Measurements from ENCODE around the gene TMEM168. TPM values are rescaled to one million over a fixed set of nuclear protein-coding genes. Genes with fewer than 3 reads are reported as not detected.
"Not testable (repeated sequence)": the region's sequence is repeated elsewhere in the genome, so short reads cannot be mapped to it uniquely, and the experiment has no call there.

The TMEM168 gene
- total and polyA plus RNA-seq, 9 donors: 9.3 to 30.1 (median 22.0) TPM

DNA sequence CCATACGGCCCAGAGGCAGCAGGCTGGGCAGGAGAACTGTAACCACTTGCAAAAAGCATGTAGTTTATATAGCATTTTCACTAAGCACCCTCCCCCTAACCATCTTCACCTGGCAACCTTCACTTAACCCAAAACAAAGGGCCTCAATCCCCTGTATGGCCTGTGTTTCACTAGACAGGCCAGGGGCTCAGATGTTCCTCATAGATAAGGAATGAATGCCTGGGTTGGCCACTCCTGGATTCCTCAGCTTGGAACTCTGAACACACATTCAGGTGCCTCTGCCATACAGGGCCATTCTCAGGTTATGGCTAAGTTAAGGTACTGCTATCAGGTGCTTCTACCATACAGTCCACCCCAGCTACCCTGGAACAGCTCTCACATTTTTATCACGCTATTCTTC lies 10.3 kb upstream of the TMEM168 start:
- WGBS, 3 donors: 86 to 90% (median 90%) methylated on average over 2 of the region's 2 CpGs
- H3K9me3 ChIP-seq: no peaks in the 10 kb centered on the region

DNA sequence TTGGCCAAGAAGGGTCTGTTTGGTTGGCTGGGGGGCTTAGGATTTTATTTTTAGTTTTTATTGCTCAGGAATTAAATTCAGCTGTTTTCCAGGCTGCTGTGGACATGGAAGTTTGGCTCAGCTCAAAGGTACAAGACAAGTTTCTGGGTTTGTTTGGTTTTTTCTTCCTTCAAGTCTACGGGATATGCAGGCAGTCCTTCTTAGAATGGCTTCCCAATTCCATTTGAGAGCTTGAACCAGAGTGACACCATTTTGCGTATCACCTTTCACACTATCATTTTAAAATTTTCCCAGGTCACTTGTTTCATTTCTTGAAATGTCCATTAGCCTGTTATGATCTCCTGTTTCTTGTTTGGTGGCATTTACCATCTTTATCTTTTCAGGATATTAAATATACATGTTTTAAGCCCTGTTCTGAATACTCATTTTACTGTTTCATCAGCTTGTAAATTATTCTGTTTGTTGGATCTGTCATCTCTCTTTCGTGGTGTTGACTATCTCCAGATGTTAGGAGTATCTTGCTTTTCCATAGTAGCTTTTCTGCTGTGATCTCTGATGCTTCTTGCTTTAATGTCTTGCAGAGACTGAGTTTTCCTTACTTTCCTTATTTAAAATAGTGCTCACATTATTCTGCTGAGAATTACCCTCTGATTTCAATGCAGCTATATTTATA lies 9.4 kb upstream of the TMEM168 start:
- no peak for TF ChIP-seq EP300 (IDR thresholded peaks at IDR 0.05)
- TF ChIP-seq, protein P1, sequence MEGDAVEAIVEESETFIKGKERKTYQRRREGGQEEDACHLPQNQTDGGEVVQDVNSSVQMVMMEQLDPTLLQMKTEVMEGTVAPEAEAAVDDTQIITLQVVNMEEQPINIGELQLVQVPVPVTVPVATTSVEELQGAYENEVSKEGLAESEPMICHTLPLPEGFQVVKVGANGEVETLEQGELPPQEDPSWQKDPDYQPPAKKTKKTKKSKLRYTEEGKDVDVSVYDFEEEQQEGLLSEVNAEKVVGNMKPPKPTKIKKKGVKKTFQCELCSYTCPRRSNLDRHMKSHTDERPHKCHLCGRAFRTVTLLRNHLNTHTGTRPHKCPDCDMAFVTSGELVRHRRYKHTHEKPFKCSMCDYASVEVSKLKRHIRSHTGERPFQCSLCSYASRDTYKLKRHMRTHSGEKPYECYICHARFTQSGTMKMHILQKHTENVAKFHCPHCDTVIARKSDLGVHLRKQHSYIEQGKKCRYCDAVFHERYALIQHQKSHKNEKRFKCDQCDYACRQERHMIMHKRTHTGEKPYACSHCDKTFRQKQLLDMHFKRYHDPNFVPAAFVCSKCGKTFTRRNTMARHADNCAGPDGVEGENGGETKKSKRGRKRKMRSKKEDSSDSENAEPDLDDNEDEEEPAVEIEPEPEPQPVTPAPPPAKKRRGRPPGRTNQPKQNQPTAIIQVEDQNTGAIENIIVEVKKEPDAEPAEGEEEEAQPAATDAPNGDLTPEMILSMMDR (IDR thresholded peaks at IDR 0.05): no peak
- TF ChIP-seq POLR2A (IDR thresholded peaks at IDR 0.05): no peak
- WGBS, 3 donors: 42 to 49% (median 43%) methylated on average over 3 of the region's 3 CpGs
- H3K36me3 ChIP-seq: no peaks in the 10 kb centered on the region
- no peaks in the 10 kb centered on the region for H3K4me1 ChIP-seq (ENCODE audit: insufficient read depth)
- H3K4me3 ChIP-seq: no peak overlapping the region
- no peaks in the 10 kb centered on the region for H3K27me3 ChIP-seq
- intact Hi-C loops (cut with DNase I): no loop called here
- no peak for DNase-seq
- H3K9me3 ChIP-seq: no peaks in the 10 kb centered on the region
- no peak overlapping the region for H3K27ac ChIP-seq

More for the DNA sequence above, 10.3 kb upstream of the TMEM168 start:
- H3K27me3 ChIP-seq: no peaks in the 10 kb centered on the region
- no peaks in the 10 kb centered on the region for H3K36me3 ChIP-seq
- H3K27ac ChIP-seq: no peak overlapping the region
- intact Hi-C loops (cut with DNase I): no loop called here
- H3K4me1 ChIP-seq (ENCODE audit: insufficient read depth): no peaks in the 10 kb centered on the region
- no peak for DNase-seq
- TF ChIP-seq POLR2A (IDR thresholded peaks at IDR 0.05) (no peak), EP300 (IDR thresholded peaks at IDR 0.05) (no peak)
- TF ChIP-seq, protein P1 (IDR thresholded peaks at IDR 0.05): no peak
- H3K4me3 ChIP-seq: no peak overlapping the region

DNA sequence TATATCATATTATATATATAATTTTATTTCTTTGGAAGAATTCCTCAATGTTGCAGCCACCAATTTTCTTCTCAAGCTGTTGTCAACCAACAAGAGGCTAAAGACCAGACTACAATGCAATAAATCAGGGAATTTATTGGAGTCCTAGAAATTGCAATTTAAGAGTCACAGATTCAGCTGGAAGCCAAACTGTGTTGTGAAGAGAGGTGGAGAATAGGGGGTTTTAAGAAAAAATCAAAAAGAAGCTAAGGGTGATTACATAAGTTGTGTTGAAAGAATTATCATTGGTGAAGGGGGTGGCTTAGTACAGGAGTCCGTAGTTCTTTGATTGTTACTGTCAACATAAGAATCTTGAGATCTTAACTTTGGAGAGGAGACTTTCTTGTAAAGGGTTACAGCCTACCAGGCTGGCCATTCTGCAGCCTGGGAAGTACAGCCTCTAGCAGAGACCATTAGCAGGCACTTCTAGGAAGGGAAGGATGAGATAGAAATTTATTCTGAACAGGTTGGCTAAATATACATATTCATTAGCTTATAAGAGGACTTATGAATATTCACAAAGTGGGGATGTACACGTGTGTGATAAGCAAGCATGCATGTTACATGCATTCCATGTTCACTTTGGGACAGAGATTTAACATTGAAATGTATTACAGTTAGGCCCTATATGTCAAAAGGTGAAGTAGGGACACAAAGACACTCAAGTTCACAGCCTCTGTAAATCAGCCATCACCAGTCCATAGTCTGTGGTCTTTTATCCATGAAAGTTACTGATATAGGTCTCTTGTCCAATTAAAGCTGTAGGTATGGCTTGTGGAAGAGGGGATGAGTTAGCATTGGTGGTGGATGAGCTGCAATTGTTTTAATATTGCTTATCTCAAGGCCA lies 8.3 kb upstream of the TMEM168 start:
- no peak for DNase-seq
- intact Hi-C loops (cut with DNase I): no loop called here

DNA sequence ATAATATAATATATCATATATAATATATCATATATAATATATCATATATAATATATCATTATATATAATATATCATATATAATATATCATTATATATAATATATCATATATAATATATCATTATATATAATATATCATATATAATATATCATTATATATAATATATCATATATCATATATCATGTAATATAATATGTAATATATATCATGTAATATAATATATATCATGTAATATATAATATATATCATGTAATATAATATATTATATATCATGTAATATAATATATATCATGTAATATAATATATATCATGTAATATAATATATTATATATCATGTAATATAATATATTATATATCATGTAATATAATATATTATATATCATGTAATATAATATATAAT lies 6.4 kb upstream of the TMEM168 start:
- H3K27ac ChIP-seq; intact Hi-C loops (cut with DNase I); H3K4me3 ChIP-seq; H3K27me3 ChIP-seq; DNase-seq; H3K4me1 ChIP-seq (ENCODE audit: insufficient read depth); H3K9me3 ChIP-seq; H3K36me3 ChIP-seq: not testable (repeated sequence)

More for the DNA sequence above, 8.3 kb upstream of the TMEM168 start:
- H3K9me3 ChIP-seq: no peaks in the 10 kb centered on the region
- no peaks in the 10 kb centered on the region for H3K36me3 ChIP-seq
- no peak overlapping the region for H3K4me3 ChIP-seq
- 26 to 41% (median 40%) methylated on average over 2 of the region's 2 CpGs for WGBS, 3 donors
- H3K27ac ChIP-seq: no peak overlapping the region
- no peaks in the 10 kb centered on the region for H3K27me3 ChIP-seq
- H3K4me1 ChIP-seq (ENCODE audit: insufficient read depth): no peaks in the 10 kb centered on the region
- TF ChIP-seq, protein P1 (IDR thresholded peaks at IDR 0.05): no peak
- TF ChIP-seq POLR2A (IDR thresholded peaks at IDR 0.05) (no peak), EP300 (IDR thresholded peaks at IDR 0.05) (no peak)

DNA sequence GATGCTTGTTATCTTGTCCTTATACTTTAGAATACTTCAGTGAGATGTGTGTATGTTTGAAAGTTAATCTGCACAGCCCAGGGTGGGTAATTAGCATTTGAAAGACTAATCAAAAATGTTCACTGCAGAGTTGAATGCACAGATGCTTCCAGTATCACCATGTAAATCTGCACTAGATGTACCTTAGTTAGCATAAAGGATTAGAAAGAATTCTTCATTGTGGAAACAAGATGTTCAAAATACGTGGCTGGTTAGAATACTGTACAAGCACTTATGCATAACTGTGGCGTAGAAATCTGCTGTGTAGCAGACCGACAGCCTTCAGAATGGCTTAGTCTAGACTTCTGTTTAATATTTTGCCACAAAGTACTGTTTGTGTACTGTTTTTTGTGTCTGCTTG lies 2.2 kb upstream of the TMEM168 start:
- intact Hi-C loops (cut with DNase I): no loop called here
- Histone ChIP-seq H3K36me3 (no peaks in the 10 kb centered on the region), H3K27me3 (no peaks in the 10 kb centered on the region), H3K4me1 (ENCODE audit: insufficient read depth) (peaks cover 5% of the 10 kb centered on the region), H3K9me3 (no peaks in the 10 kb centered on the region), H3K4me3 (no peak overlapping the region), H3K27ac (no peak overlapping the region)
- DNase-seq: no peak
- TF ChIP-seq POLR2A (IDR thresholded peaks at IDR 0.05): no peak
- TF ChIP-seq, protein P1 (IDR thresholded peaks at IDR 0.05): no peak
- TF ChIP-seq EP300 (IDR thresholded peaks at IDR 0.05): no peak
- 79 to 87% (median 86%) methylated on average over 3 of the region's 3 CpGs for WGBS, 3 donors
